Activated CD4-positive, alpha-beta T cell treated with anti-CD3 and anti-CD28 coated beads, Interleukin-2, amount 50 U/mL, for 24 hours (primary cell): Measurements from ENCODE around the gene STK31.
"Not testable (repeated sequence)": the region's sequence is repeated elsewhere in the genome, so short reads cannot be mapped to it uniquely, and the experiment has no call there.

ENCODE experiments used
- DNase-seq, 2 donors: peaks; one replicate each; pipeline ENCODE4 v3.0.0-alpha.2; 2020; ENCODE audit warnings: low read depth in 1 of 2, low spot score in 1 of 2

The STK31 gene

GRCh38 chr7:23788843-23789242, 78.8 kb downstream of the STK31 start:
- DNase-seq, result no peak

GRCh38 chr7:23791721-23792120, 81.7 kb downstream of the STK31 start:
- DNase-seq, result no peak

GRCh38 chr7:23802720-23803397, 92.8 kb downstream of the STK31 start:
- no peak for DNase-seq

- no peak for DNase-seq
These were observed 94.7 kb downstream of the STK31 start for GRCh38 chr7:23804707-23805106.

GRCh38 chr7:23808421-23808820, 98.4 kb downstream of the STK31 start:
- no peak for DNase-seq

GRCh38 chr7:23810099-23810498, 100.1 kb downstream of the STK31 start:
- no peak for DNase-seq

- no peak for DNase-seq
These were observed 101.5 kb downstream of the STK31 start for GRCh38 chr7:23811540-23811939.

GRCh38 chr7:23828125-23828524, 118.1 kb downstream of the STK31 start:
- not testable (repeated sequence) for DNase-seq

GRCh38 chr7:23832733-23833132, 122.7 kb downstream of the STK31 start:
- not testable (repeated sequence) for DNase-seq

- no peak for DNase-seq
These were observed 123.4 kb downstream of the STK31 start for GRCh38 chr7:23833405-23833804.

- DNase-seq, result not testable (repeated sequence)
These were observed 134.8 kb downstream of the STK31 start for GRCh38 chr7:23844837-23845236.

- no peak for DNase-seq
These were observed 142.1 kb downstream of the STK31 start for GRCh38 chr7:23852135-23852534.

- no peak for DNase-seq
These were observed 143.0 kb downstream of the STK31 start for GRCh38 chr7:23852988-23853387.

GRCh38 chr7:23863209-23863787, 153.3 kb downstream of the STK31 start:
- DNase-seq, result no peak

- DNase-seq, result no peak
These were observed 155.0 kb downstream of the STK31 start for GRCh38 chr7:23864973-23865372.

GRCh38 chr7:23873306-23873705, 163.3 kb downstream of the STK31 start:
- no peak for DNase-seq

GRCh38 chr7:23876526-23876925, 166.5 kb downstream of the STK31 start:
- not testable (repeated sequence) for DNase-seq
